Measurements from ENCODE around the gene SYT4. TPM values are rescaled to one million over a fixed set of nuclear protein-coding genes. Genes with fewer than 3 reads are reported as not detected.
A peak's percentile ranks its signal among the peaks of the same experiment; 100 is the strongest.

Gene SYT4
- total and polyA plus RNA-seq, 7 donors: 1.1 to 6.1 (median 3.8) TPM; not detected in 2

DNA sequence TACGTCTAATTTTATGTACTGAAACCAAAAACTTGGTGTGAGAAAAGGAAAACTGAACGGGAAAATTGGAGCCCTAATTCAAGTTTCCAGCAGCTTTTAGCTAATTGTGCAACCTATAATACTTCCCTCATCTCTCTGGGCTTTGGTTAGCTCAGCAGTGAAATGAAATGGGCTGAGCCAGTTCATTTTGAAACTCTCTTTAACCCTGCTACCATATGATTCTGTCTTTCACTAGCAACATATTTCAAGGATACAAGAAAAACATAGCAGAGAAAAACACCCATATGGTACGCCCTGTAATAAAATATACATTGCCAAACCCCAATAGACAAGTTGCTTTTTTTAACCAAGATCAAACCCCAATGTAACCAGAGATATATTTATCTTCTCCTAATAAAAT lies 799 bp downstream of the SYT4 start:
- no peak overlapping the region for H3K27ac ChIP-seq
- no peak for DNase-seq
- TF ChIP-seq EP300 (IDR thresholded peaks at IDR 0.05): no peak
- TF ChIP-seq, protein P1, sequence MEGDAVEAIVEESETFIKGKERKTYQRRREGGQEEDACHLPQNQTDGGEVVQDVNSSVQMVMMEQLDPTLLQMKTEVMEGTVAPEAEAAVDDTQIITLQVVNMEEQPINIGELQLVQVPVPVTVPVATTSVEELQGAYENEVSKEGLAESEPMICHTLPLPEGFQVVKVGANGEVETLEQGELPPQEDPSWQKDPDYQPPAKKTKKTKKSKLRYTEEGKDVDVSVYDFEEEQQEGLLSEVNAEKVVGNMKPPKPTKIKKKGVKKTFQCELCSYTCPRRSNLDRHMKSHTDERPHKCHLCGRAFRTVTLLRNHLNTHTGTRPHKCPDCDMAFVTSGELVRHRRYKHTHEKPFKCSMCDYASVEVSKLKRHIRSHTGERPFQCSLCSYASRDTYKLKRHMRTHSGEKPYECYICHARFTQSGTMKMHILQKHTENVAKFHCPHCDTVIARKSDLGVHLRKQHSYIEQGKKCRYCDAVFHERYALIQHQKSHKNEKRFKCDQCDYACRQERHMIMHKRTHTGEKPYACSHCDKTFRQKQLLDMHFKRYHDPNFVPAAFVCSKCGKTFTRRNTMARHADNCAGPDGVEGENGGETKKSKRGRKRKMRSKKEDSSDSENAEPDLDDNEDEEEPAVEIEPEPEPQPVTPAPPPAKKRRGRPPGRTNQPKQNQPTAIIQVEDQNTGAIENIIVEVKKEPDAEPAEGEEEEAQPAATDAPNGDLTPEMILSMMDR (IDR thresholded peaks at IDR 0.05): no peak
- TF ChIP-seq POLR2A (IDR thresholded peaks at IDR 0.05): no peak
- TF ChIP-seq POLR2AphosphoS5 (IDR thresholded peaks at IDR 0.05): no peak
- H3K27me3 ChIP-seq: peaks cover 0 to 16% (median 4%) of the 10 kb centered on the region in 3 donors
- H3K9me3 ChIP-seq: no peaks in the 10 kb centered on the region
- H3K4me3 ChIP-seq: no peak overlapping the region
- WGBS, 2 donors: 78 to 81% methylated on average over 3 of the region's 3 CpGs
- no peaks in the 10 kb centered on the region for H3K4me1 ChIP-seq
- intact Hi-C loops (cut with DNase I): no loop called here
- no peaks in the 10 kb centered on the region for H3K36me3 ChIP-seq

DNA sequence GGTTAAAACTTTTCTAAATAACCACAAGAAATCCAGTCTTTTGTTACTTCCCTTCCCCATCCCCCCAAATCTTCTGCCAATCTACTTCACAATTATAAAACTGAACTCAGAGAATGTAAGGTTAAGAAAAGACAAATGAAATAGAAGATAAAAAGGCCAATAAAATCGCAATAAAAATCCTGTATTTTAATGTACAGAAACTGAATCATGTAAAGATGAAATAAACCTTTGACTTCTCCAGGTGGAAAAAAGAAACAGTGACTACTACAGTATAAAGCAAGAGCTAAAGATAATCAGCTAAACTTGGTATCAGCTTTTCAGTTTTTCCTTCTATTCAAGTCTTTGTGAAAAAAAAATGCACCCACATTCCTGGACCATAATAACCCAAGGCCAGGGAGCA lies 1.7 kb downstream of the SYT4 start:
- Histone ChIP-seq H3K27me3 (peaks cover 0 to 16% (median 4%) of the 10 kb centered on the region in 3 donors), H3K27ac (no peak overlapping the region), H3K4me1 (no peaks in the 10 kb centered on the region), H3K4me3 (no peak overlapping the region), H3K9me3 (no peaks in the 10 kb centered on the region), H3K36me3 (no peaks in the 10 kb centered on the region)
- no peak for DNase-seq
- TF ChIP-seq POLR2A (IDR thresholded peaks at IDR 0.05): no peak
- TF ChIP-seq POLR2AphosphoS5 (IDR thresholded peaks at IDR 0.05): no peak
- TF ChIP-seq, protein P1 (IDR thresholded peaks at IDR 0.05): no peak
- no peak for TF ChIP-seq EP300 (IDR thresholded peaks at IDR 0.05)
- WGBS, 2 donors: 12 to 74% methylated on average over 1 of the region's 1 CpG
- intact Hi-C loops (cut with DNase I): no loop called here

DNA sequence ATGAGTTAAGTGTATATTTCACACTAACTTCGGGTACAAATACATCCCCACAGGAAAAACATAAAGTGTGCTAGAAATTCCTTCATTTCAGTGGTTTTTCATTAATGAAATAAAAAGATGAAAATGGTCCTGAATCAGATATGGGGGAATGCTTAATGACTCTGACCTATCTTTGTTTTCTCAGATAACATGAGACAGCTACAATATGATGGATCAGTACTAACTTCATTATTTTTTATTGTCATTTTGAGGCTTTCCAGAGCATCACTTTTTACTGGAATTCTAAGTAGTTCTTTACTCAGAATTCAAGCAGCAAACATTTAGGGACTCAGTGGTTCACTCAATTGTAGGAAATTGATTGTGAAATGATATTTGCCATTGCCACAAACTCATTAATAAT lies 2.8 kb downstream of the SYT4 start:
- Histone ChIP-seq H3K9me3 (no peaks in the 10 kb centered on the region), H3K27ac (no peak overlapping the region), H3K4me1 (no peaks in the 10 kb centered on the region), H3K4me3 (no peak overlapping the region), H3K36me3 (no peaks in the 10 kb centered on the region), H3K27me3 (peaks cover 0 to 16% (median 4%) of the 10 kb centered on the region in 3 donors)
- WGBS, 2 donors: 63 to 68% methylated on average over 1 of the region's 1 CpG
- TF ChIP-seq POLR2AphosphoS5 (IDR thresholded peaks at IDR 0.05) (no peak), EP300 (IDR thresholded peaks at IDR 0.05) (no peak), POLR2A (IDR thresholded peaks at IDR 0.05) (no peak)
- TF ChIP-seq, protein P1 (IDR thresholded peaks at IDR 0.05): no peak
- DNase-seq: no peak
- intact Hi-C loops (cut with DNase I): loop anchor here (5.0 kb wide), 2 partner anchors 977 to 1162 kb away; no protein-coding TSS in a partner anchor

DNA sequence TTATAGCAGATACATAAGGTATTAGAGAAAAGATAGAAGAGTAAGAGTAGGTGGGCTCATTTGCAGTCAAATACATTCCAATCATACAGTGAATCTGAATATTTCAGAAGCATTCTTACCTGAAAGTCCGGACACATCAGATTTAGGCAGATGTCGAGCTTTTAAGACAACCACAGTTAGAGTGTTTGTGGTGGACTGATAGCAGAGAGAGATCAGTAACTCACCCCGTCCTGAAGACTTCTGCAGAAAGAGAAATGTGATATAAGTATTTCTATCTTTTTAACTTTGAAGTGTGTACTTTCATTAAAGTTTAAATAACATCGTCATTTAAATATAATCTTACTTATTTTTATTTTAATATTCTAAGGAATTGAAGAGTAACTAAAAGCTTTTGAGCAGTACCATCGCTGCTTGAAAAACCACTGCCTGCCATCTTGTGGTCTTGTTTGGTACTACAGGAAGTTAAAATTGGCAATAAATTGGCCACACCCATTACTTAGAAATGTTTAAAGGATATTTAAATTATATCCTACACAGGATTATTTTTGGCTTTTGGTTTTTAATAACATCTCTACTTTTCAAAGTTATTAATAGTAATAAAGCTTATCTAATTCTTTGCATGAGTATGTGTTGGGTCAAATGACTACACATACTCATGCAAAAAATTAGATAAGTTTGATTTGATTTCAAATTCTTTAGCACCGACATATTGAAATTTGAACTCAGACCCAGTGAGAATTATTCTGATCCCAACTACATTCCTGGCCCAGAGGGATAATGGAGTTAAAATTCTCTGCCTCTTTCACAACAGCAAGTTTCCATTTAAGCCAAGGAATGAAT lies 5.5 kb downstream of the SYT4 start:
- Histone ChIP-seq H3K27me3 (peaks cover 0 to 6% (median 0%) of the 10 kb centered on the region in 3 donors), H3K9me3 (no peaks in the 10 kb centered on the region), H3K36me3 (no peaks in the 10 kb centered on the region), H3K4me3 (no peak overlapping the region), H3K27ac (no peak overlapping the region), H3K4me1 (no peaks in the 10 kb centered on the region)
- 20 to 35% methylated on average over 6 of the region's 6 CpGs for WGBS, 2 donors
- TF ChIP-seq EP300 (IDR thresholded peaks at IDR 0.05): no peak
- TF ChIP-seq, protein P1 (IDR thresholded peaks at IDR 0.05): peak in 3 of 4 experiments; percentile 40 to 67 (median 52)
- no peak for TF ChIP-seq POLR2A (IDR thresholded peaks at IDR 0.05)
- no peak for TF ChIP-seq POLR2AphosphoS5 (IDR thresholded peaks at IDR 0.05)
- intact Hi-C loops (cut with DNase I): loop anchor here (5.0 kb wide), 2 partner anchors 975 to 1160 kb away; no protein-coding TSS in a partner anchor
- no peak for DNase-seq
